GM12875 (cell line): ENCODE results near the gene INSL6.
A peak's percentile ranks its signal among the peaks of the same experiment; 100 is the strongest.
"Not testable (repeated sequence)": the region's sequence is repeated elsewhere in the genome, so short reads cannot be mapped to it uniquely, and the experiment has no call there.

ENCODE experiments used
- H3K4me3 ChIP-seq: one replicate; pipeline ENCODE4 v1.5.1; 2011; ENCODE audit warnings: low read depth, low read length, control low read depth
- CTCF ChIP-seq: IDR thresholded peaks from 2 replicates; pipeline ENCODE4 v1.5.1; 2011; ENCODE audit warnings: low read depth, mild to moderate bottlenecking, control low read depth, inconsistent platforms, low read length, moderate library complexity, borderline replicate concordance; ENCODE audit not compliant: insufficient read depth

The INSL6 gene

GRCh38 chr9:5188060-5188984 lies 2.9 kb upstream of the INSL6 start:
- H3K4me3 ChIP-seq, result no peak overlapping the region
- no peak for TF ChIP-seq CTCF

- no peak overlapping the region for H3K4me3 ChIP-seq
- peak; percentile 45; the same call in 1 of the 2 replicates for TF ChIP-seq CTCF
These were observed 1.2 kb upstream of the INSL6 start for GRCh38 chr9:5186416-5187169.

- H3K4me3 ChIP-seq, result no peak overlapping the region
- TF ChIP-seq CTCF, result no peak
These were observed 663 bp downstream of the INSL6 start for GRCh38 chr9:5184776-5185175.

GRCh38 chr9:5180631-5181030 lies 4.8 kb downstream of the INSL6 start:
- not testable (repeated sequence) for H3K4me3 ChIP-seq

- no peak for TF ChIP-seq CTCF
These were observed 7.2 kb downstream of the INSL6 start for GRCh38 chr9:5178126-5178805.

GRCh38 chr9:5146241-5146640 lies 39.2 kb downstream of the INSL6 start:
- TF ChIP-seq CTCF, result no peak
- no peak overlapping the region for H3K4me3 ChIP-seq

More at GRCh38 chr9:5178126-5178805, 7.2 kb downstream of the INSL6 start:
- H3K4me3 ChIP-seq, result no peak overlapping the region

- TF ChIP-seq CTCF, result no peak
- no peak overlapping the region for H3K4me3 ChIP-seq
These were observed 41.2 kb downstream of the INSL6 start for GRCh38 chr9:5144217-5144616.
